RPMI8226 (cell line): ENCODE results near the gene HCRT.
"Not testable (repeated sequence)": the region's sequence is repeated elsewhere in the genome, so short reads cannot be mapped to it uniquely, and the experiment has no call there.

ENCODE experiments used
- DNase-seq: peaks from one replicate; pipeline ENCODE4 v3.0.0-alpha.2; 2015

Gene HCRT

DNA sequence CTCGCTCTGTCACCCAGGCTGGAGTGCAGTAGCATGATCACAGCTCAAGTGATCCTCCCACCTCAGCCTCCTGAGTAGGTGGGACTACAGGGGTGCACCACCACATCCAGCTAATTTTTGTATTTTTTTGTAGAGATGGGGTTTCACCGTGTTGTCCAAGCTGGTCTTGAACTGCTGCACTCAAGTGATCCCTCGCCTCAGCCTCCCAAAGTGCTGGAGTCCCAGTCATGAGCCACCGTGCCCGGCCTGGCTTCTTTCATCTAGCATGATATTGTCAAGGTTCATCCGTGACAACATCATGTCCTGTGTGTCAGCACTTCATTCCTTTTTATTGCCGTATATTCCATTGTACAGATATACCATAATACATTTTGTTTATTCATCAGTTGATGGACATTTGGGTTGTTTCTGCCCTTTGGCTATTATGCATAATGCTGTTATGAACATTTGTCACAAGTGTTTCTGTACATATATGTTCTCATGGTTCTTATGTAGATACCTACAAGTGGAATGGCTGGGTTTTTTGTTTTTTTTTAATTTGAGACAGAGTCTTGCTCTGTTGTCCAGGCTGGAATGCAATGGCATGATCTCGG is 12.4 kb upstream of the HCRT start:
- DNase-seq = no peak

GRCh38 chr17:42193969-42194899 is 9.0 kb upstream of the HCRT start, which contains the start of gene GHDC:
TSS of gene GHDC (minus strand) at chr17:42194494. CDS start at chr17:42193581, 913 bp downstream.
- DNase-seq = peak; percentile 89

GRCh38 chr17:42193216-42193968 is 8.1 kb upstream of the HCRT start:
- DNase-seq = no peak

- DNase-seq = no peak
These were observed 7.2 kb upstream of the HCRT start for GRCh38 chr17:42192189-42193126.

- no peak for DNase-seq
These were observed 6.0 kb upstream of the HCRT start for GRCh38 chr17:42191275-42191608.

DNA sequence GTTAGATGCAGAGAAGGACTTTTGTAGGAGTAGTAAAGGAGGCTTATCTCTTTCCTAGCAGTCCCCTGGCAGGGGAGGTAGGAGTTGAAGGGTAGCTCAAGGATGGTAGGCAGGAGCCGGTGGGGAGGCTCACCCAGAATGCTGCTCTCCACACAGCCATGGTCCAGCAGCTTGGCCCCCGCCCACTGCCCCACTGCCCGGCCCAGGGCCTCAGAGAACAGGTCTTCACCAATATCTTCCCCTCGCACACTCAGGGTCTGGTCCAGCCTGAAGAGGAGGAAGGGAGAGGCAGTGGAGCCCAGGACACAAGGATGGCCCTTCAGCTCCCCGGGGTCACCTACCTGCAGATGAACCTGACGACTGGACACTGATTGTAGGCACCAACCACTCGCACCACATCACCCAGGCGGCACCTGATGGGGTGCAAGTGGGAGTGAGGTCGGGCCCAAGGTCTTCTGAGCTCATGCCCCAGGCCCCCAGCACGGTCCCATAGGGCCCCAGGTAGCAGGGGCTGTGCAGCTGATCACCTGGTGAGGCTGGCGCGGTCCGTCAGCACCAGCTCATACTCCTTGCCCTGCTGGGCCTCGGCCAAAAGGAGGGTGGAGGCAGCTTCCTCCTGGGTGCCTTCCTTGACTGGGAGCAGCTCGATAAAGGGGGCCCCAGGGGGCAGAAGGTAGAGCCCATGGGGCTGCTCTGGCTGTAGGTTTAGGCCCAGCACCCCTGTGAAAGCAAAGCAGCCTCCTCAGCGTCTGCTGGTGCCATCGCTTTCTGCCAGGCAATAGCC is 5.4 kb upstream of the HCRT start:
- DNase-seq = no peak

- no peak for DNase-seq
These were observed 4.4 kb upstream of the HCRT start for GRCh38 chr17:42189651-42189965.

GRCh38 chr17:42188749-42189650 is 3.7 kb upstream of the HCRT start:
- DNase-seq = no peak

DNA sequence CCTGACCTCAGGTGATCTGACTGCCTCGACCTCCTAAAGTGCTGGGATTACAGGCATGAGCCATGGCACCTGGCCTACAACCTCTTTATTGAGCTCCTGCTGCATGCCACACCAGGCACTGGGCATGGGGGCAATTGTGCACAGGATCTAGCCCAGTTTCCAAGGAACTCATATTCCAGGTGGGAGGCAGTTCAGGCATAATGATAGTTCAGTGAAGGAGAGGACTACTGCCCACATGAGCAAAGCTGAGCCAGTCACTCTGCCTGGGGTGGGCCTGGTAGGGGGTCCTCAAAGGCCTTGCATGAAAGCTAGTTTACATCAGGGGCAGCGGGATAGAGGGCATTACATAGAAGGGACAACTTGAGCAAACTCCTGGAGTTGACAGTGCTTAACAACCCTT is 2.6 kb upstream of the HCRT start:
- DNase-seq = no peak

DNA sequence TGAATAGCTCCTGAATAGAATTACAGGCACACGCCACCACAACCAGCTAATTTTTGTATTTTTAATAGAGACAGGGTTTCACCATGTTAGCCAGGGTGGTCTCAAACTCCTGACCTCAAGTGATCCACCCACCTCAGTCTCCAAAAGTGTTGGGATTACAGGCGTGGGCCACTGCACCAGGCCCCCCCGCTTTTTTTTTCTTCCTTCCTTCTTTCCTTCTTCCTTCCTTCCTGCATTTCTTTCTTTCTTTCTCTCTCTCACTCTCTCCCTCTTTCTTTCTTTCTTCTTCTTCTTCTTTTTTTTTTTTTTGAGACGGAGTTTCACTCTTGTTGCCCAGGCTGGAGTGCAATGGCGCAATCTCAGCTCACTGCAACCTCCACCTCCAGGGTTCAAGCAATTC is 939 bp upstream of the HCRT start:
- DNase-seq = not testable (repeated sequence)

GRCh38 chr17:42185621-42185930 is 324 bp upstream of the HCRT start:
- DNase-seq = no peak

- DNase-seq = peak; percentile 91
These were observed 1.2 kb downstream of the HCRT start for GRCh38 chr17:42183741-42184711.

- no peak for DNase-seq
These were observed 2.1 kb downstream of the HCRT start for GRCh38 chr17:42182927-42183734.

- DNase-seq = no peak
These were observed 3.4 kb downstream of the HCRT start for GRCh38 chr17:42181851-42182207.

- DNase-seq = peak; percentile 92
These were observed 4.1 kb downstream of the HCRT start, which contains the start of gene KCNH4 for GRCh38 chr17:42180922-42181850. TSS of gene KCNH4 (minus strand) at chr17:42181142. CDS start at chr17:42180945, 197 bp downstream.

DNA sequence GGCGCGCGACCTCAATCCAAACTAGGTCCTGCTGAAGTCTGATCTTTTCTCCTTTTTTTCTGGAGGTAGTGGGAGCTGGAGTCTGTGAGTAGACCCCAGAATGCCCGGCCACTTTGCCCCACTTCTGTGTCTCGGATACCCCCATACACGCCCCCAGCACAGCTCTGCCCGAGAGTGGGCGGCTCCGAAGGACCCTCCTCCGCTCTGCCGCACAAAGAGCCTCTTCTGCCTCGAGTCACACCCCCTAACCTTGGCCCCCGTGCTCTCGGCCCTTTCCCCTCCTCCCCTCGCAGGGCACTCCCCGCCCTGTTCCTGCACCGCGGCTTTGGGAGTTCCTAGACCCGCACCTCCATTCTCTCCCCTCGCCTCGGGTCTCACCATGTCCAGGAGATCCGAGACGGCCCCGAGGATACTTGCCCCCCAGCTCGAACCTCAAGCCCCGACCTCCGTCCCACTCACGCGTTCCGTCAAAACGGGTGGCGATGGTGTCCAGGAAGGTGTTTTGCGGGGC is 4.8 kb downstream of the HCRT start:
- DNase-seq = no peak

GRCh38 chr17:42179911-42180410 is 5.3 kb downstream of the HCRT start:
- DNase-seq = peak; percentile 47
